Skin of body (tissue), 2 donors: ENCODE data around the gene STK11. TPM values are rescaled to one million over a fixed set of nuclear protein-coding genes. Genes with fewer than 3 reads are reported as not detected.
A peak's percentile ranks its signal among the peaks of the same experiment; 100 is the strongest.

ENCODE experiments used
- DNase-seq: peaks from one replicate; lab custom pipeline; 2025; lab: John Stamatoyannopoulos, UW
- total RNA-seq: library from RNA; depleted of rRNA; stranded (reverse); fragments of >200 nt; gene quantifications from one replicate; pipeline ENCODE4 v1.2.3, GENCODE V29; 2014

STK11 gene
- total RNA-seq, 1 donor from 2014 or later, result 37.3 TPM

GRCh38 chr19:1259876-1260748 lies 54.5 kb downstream of the STK11 start:
- DNase-seq, result no peak

DNA sequence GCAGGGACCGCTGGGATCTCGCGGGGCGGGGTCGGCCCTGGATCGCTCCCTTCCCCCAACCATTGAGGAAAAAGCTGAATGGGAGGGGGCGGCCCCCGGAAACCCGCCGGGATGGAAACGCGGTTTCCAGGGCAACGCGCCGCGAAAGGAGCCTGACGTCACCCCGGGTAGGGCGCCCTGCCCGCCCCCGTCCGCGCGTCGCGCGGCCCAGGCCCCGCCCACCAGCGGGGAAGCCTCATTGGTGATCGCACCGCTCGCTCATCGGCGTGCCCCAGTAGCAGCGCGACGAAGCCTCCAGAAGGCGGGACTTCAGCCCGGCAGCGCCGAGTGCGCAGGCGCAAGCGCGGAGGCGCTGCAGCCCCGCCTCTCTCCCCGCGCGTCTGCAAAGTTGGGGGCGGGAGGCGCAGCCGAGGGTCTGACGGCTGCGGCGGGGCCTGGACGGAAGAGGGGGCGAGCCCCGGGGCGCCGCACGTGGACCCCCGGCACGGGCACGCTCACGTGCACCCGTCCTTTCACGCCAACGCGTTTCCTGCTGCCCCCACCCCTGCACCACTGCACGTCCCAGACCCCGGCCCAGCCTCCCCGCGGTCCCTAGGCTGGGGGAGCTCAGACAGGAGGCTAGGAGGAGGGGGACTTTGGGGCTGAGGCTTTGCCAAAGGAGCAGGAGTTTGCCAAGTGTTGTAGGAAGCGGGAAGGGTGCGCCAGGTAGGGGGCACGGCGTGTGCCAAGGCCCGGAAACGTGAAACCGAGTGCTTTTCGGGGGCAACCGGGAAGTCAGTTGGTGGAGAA lies 55.4 kb downstream of the STK11 start:
- peak; percentile 98 for DNase-seq

GRCh38 chr19:1261538-1261797 lies 55.9 kb downstream of the STK11 start:
- no peak for DNase-seq

GRCh38 chr19:1261798-1262622 lies 56.4 kb downstream of the STK11 start:
- no peak for DNase-seq

- no peak for DNase-seq
Measured at GRCh38 chr19:1262623-1263123, 57.1 kb downstream of the STK11 start.

GRCh38 chr19:1263188-1263587 lies 57.6 kb downstream of the STK11 start:
- no peak for DNase-seq

DNA sequence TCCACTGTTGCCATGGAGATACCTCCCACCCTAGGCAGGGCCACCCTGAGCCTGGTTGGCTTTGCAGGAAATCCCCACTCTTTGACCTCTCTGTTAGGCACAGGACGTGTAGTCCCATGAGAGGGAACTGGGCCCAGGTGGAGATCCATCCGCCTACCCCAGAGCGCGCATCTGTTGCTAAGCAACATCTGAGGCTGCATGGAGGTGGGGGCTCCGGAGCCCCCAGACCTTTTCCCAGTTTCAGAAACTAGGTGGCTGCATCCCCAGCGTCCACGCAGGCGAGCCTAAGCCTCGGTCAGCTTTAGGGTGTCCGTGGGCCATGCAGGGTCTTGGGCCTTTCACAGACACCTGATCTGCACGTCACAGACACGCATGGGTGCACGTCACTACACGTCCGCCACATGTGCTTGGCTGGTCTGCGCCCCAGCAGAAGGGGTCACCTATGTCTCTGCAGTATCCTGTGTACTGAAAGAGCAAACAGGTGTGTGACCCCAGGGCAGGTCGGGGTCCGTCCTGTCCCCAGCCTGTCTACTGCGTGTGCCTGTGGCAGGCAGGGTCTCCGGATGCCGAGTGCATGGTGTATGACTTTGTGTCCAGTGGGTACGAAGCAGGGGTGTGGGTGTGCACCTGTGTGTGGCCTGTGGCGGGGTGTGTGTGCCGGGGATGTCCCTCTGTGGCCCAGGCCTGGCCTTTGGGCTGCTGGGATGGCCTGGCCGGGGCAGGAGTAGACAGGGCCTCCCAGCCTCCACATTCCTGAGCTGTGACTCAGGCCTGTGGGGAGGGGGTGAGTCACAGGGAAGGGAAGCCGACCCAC lies 59.4 kb downstream of the STK11 start:
- no peak for DNase-seq

- no peak for DNase-seq
Measured at GRCh38 chr19:1265615-1266128, 60.1 kb downstream of the STK11 start.

DNA sequence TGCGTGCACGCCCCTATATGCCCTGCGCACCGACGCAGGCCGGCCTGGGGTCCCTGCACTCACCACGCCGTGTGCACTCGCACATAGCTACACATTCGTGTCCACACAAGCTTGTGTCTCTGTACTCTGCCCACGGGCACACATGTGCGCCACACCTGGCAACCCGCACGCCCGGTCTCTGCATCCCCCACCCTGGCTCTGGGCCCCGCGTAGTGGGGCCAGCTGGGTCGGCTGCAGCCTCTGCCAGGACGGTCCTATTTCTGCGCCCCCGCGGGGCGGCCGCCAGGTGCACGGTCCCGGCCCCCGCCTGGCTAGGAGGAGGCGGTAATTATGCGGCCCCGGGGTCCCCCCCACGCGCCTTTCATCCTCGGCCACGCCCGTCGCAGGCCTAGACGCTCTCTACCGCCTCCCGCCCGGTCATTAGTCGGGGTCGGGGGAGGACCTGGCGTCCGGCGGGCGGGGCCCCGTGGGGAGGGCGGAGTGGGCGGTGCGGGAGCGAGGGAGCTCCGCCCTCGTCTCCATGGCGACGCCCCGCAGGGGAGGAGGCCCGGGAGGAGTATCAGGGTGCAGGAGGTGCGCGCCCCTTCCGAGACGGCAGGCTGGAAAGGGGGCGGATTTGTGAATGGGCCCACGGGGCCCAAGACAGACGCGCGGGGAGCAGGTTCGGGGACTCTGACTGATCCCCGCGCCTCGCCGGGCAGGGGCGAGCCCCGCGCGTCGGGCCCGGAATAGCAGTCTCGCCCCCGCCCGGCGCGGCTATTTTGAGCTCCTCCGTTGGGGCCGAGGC lies 60.7 kb downstream of the STK11 start:
- DNase-seq, result no peak

DNA sequence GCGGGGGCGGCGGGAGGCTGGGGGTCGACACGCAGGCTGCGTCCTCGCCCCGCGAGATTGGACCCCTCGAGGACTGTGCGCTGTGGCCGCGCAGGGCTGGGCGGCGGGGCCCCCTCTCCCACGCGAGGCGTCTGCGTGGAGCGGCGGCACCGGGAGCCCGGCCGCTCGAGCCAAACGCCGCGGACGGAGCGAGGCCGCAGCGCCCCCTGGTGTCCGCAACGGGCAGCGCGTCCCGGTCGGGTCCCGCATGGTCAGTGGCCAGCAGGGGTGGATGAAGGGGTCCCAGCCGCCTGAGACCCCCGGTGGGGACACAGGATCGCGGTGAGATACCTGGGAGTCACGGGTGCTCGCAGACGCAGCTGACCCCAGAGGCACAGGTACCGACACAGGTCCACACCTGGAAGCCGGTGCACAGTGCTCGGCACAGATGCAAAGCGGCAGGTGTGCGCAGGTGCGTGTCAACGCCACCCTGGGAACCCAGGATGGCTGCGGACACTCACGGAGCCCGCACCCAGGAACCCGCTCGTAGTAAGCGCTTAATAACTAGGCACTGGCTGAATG lies 61.4 kb downstream of the STK11 start:
- DNase-seq, result no peak

GRCh38 chr19:1267477-1268225 lies 62.1 kb downstream of the STK11 start:
- DNase-seq, result no peak

DNA sequence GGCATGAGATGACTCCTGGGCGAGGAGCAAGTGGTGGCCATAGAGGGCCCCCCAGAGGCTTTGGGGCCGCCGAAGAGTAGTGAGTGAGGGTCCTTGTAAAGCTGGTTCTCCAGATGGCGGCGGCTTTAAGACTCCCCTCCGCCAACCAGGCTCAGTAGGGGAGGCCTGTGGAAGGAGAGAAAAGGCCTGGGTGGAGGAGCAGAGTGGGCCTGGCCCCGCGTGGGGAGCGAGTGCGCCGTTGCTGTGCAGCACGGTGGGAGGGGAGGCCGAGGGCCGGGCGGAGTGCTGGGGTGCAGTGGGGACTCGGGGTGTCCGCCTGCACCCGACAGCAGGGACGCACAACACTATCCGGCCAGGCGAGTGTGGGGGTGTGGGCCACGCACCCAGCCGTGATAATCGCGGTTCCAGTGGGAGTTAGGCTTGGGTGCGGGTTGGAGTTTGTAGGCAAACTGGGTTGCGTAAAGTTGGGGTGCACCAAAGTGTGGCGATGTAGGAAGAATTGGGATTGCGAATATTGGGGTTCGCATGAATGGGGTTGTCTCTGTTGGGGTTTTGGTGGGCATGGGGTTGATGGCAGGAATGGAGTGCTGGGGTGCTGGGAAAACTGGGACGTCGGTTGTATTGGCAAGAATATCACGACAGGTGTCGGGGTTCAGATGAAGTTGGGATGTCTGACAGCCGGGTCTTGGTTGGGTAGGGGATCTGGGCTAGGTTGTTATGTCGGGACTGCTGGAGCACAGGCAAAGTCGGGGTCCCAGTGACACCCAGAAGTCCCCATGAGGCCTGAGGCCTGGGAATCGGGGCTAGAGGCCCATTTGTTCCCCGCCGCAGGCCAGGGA lies 62.9 kb downstream of the STK11 start:
- DNase-seq, result no peak

DNA sequence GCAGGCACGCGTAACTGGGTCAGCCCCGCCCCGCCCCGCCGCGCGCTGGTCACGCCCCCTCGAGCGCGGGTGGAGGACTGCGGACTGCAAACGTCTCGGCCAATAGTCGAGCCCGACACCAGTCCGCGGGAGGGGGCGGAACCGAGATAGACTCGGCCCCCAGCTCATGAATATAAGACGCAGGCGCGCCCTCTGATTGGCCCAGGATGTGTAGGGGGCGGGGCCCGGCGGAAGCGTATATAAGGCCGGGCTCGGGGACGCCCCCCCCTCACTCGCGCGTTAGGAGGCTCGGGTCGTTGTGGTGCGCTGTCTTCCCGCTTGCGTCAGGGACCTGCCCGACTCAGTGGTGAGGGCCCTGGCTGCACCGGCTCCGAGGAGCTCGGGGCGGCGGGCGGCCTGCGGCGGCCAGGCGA lies 63.5 kb downstream of the STK11 start, which contains the start of gene CIRBP:
Gene CIRBP, plus strand, starts transcription at position 268 of the 413 bp plus-strand sequence. CDS start 1,602 bp downstream, outside the sequence.
- DNase-seq, result peak; percentile 98

DNA sequence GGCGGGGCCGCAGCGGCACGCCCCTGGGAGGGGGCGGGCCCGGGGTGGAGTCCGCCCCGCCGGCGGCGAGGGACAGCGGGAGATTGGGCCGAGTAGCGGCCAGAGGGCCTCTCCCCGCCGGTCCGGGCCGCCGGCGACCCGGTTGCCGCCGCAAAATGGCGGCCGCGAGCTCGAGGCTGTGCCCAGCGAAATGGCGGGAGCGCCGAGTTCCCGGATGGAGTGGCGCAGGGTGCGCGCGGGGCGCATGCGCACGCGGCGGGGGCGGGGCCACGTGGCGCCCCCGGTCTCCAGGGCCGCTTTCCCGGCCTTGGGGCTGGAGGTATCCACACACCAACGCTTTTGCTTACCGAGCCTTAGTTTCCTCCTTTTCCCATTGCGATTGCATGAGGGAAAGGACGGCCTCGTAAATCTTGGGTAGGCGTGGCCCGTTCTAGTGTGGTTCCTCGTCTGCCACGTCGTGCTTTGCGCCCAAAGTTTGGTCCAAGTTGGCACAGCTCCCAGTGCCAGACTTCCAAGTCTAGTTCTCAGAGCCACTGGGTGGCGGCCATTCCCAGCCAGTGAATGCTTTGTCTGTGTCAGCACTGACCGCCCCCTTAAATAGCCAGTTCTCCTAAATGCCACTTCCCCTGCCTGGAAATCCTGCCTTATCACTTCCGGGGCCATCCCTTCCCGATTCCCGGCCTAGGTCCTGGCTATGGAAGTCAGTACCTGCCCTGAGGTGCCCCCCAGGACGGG lies 64.1 kb downstream of the STK11 start:
- peak; percentile 72 for DNase-seq

DNA sequence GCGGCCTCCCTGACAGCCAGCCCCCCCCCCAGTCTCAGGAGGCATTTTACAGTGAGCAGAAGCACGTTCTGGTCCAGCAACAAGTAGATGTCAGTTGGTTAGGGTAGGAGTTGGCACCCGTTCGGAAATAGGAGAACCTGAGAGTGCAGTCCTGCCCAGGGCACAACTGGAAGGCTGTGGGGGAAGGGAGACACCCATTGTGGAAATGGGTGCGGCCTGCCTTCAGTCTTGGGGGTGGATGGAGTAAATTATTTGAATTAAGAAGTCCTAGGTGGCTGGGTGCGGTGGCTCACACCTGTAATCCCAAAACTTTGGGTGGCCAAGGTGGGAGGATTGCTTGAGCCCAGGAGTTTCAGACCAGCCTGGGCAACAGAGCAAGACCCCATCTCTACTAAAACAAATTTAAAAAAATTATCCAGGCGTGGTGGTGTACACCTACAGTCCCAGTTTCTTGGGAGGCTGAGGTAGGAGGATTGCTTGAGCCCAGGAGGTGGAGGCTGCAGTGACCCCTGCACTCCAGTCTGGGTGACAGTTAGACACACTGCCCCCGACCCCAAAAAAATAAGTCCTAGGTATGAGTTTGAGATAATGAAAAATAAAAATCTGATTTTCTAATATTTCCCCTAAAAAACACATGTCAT lies 64.8 kb downstream of the STK11 start:
- DNase-seq, result no peak

GRCh38 chr19:1270854-1271527 lies 65.4 kb downstream of the STK11 start:
- no peak for DNase-seq
